Activated CD8-positive, alpha-beta T cell treated with anti-CD3 and anti-CD28 coated beads for 36 hours (primary cell): ENCODE results near the gene HMGB4. TPM values are rescaled to one million over a fixed set of nuclear protein-coding genes. Genes with fewer than 3 reads are reported as not detected.

Experiments used
- ATAC-seq: fragments of 200-7000 bp; cut with Tn5 transposase; one replicate; pipeline ENCODE4 v1.10.0; 2021; ENCODE audit warnings: mild to moderate bottlenecking, moderate library complexity
- CTCF ChIA-PET: fragments of 350-600 bp; sonication (Branson Sonifier 250); formaldehyde crosslinking; loops from one replicate; lab custom pipeline; 2021; ENCODE audit warnings: antibody characterized with exemption; lab: Charles Lee
- POLR2A ChIA-PET: fragments of 350-600 bp; sonication (Branson Sonifier 250); formaldehyde crosslinking; loops from one replicate; lab custom pipeline; 2021; ENCODE audit warnings: antibody characterized with exemption; lab: Charles Lee
- DNase-seq: peaks from one replicate; pipeline ENCODE4 v3.0.0-alpha.2; 2020
- H3K27ac Mint-ChIP-seq: one replicate; pipeline ENCODE4 v1.8.0; 2021; ENCODE audit warnings: mild to moderate bottlenecking, mixed read lengths
- H3K27me3 Mint-ChIP-seq: one replicate; pipeline ENCODE4 v1.8.0; 2021; ENCODE audit warnings: mixed read lengths
- H3K36me3 Mint-ChIP-seq: one replicate; pipeline ENCODE4 v1.8.0; 2021; ENCODE audit warnings: low read depth, mixed read lengths
- H3K4me1 Mint-ChIP-seq: one replicate; pipeline ENCODE4 v1.8.0; 2021; ENCODE audit warnings: low read depth, mixed read lengths
- H3K4me3 Mint-ChIP-seq: one replicate; pipeline ENCODE4 v1.8.0; 2021; ENCODE audit warnings: mild to moderate bottlenecking, moderate library complexity, mixed read lengths
- H3K9me3 Mint-ChIP-seq: one replicate; pipeline ENCODE4 v1.8.0; 2021; ENCODE audit warnings: mixed read lengths
- intact Hi-C: fragments of 100-400 bp; cut with micrococcal nuclease; formaldehyde crosslinking; loops from one replicate; pipeline ENCODE4 v1.10.0; 2022
- total RNA-seq, 2 experiments: library from RNA; stranded (reverse); gene quantifications; one replicate each; pipeline ENCODE4 v1.2.3, GENCODE V29; 2021
- TF ChIP-seq, protein P1 (sequence below): fragments of 200-600 bp; IDR thresholded peaks from one replicate; pipeline ENCODE4 v1.8.0; 2022; ENCODE audit warnings: antibody characterized with exemption, mild to moderate bottlenecking

The HMGB4 gene
- total RNA-seq, 2 experiments from 2014 or later: not detected

DNA sequence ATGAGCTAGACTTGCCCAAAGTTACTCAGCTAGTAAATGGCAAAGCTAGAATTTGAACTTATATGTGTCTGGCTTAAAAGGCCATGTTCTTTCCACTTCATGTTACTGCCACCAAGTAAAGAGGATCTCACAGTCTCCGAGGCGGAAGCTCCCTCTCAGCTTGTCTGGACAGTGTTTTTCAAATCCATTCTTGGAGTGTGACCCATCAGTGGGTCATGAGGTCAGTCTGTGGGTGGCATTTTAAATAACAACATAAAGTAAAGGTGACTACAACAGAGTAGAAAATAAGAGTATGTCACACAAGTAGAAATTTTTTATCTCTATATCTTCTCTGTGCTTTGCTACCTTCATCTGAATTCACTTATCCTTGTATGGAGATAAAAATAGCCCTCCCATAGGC, 3.2 kb upstream of the HMGB4 start:
- DNase-seq (no peak), ATAC-seq (no peak)
- Mint-ChIP-seq H3K27ac (no peak overlapping the region), H3K4me3 (no peak overlapping the region), H3K36me3 (no peaks in the 10 kb centered on the region), H3K4me1 (no peaks in the 10 kb centered on the region), H3K9me3 (no peaks in the 10 kb centered on the region), H3K27me3 (peaks cover 36% of the 10 kb centered on the region)
- ChIA-PET POLR2A (no interaction called here), CTCF (no interaction called here)
- TF ChIP-seq, protein P1, sequence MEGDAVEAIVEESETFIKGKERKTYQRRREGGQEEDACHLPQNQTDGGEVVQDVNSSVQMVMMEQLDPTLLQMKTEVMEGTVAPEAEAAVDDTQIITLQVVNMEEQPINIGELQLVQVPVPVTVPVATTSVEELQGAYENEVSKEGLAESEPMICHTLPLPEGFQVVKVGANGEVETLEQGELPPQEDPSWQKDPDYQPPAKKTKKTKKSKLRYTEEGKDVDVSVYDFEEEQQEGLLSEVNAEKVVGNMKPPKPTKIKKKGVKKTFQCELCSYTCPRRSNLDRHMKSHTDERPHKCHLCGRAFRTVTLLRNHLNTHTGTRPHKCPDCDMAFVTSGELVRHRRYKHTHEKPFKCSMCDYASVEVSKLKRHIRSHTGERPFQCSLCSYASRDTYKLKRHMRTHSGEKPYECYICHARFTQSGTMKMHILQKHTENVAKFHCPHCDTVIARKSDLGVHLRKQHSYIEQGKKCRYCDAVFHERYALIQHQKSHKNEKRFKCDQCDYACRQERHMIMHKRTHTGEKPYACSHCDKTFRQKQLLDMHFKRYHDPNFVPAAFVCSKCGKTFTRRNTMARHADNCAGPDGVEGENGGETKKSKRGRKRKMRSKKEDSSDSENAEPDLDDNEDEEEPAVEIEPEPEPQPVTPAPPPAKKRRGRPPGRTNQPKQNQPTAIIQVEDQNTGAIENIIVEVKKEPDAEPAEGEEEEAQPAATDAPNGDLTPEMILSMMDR: no peak
- intact Hi-C loops: no loop called here

DNA sequence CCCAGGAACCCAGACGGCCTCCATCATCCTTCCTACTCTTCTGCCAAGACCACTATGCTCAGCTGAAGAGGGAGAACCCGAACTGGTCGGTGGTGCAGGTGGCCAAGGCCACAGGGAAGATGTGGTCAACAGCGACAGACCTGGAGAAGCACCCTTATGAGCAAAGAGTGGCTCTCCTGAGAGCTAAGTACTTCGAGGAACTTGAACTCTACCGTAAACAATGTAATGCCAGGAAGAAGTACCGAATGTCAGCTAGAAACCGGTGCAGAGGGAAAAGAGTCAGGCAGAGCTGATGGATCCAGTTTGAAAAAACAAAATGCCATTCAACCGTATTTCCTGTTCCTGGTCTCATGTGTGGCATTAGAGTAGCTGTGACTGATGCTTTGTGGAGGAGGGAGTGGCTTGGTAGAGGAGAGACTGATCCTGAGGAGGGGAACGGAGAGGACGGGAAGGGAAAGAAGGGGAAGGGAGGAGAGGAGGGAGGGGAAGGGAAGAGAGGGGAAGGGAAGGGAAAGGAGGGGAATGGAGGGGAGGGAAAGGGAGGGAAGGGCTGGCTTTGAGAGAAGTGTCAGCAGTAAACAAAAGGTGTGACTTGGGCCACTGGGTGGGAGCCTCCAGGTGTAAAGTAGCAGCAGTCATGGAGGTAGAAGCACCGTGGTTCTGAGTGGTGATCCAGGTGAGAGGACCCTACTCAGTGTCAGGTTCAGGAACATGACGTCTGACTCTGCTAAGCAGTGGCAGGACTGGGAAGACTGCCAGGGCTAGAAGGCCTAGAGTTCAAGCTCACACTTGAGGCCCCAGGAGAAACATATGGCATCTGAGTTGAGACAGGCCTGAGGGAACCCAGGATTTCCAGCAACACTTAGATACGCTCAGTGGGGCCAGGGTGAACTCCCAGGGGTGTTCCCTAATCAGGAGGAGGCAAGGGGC, 846 bp downstream of the HMGB4 start:
- intact Hi-C loops: no loop called here
- Mint-ChIP-seq H3K4me3 (no peak overlapping the region), H3K4me1 (peaks cover 5% of the 10 kb centered on the region), H3K27ac (no peak overlapping the region), H3K36me3 (no peaks in the 10 kb centered on the region), H3K9me3 (no peaks in the 10 kb centered on the region), H3K27me3 (peaks cover 33% of the 10 kb centered on the region)
- ATAC-seq (no peak), DNase-seq (no peak)
- ChIA-PET CTCF (interaction anchor here (1.9 kb wide), 1 partner anchor 232 kb away, joined by 6 read pairs; no protein-coding TSS in a partner anchor), POLR2A (no interaction called here)
- TF ChIP-seq, protein P1: no peak

- Mint-ChIP-seq H3K27me3 (peaks cover 31% of the 10 kb centered on the region), H3K27ac (no peak overlapping the region), H3K36me3 (no peaks in the 10 kb centered on the region), H3K4me3 (no peak overlapping the region), H3K9me3 (no peaks in the 10 kb centered on the region), H3K4me1 (peaks cover 5% of the 10 kb centered on the region)
- ATAC-seq (no peak), DNase-seq (no peak)
- intact Hi-C loops: no loop called here
- POLR2A ChIA-PET: no interaction called here
- TF ChIP-seq, protein P1: no peak
- CTCF ChIA-PET: no interaction called here
Measured at GRCh38 chr1:33866281-33866680, 2.4 kb downstream of the HMGB4 start.

DNA sequence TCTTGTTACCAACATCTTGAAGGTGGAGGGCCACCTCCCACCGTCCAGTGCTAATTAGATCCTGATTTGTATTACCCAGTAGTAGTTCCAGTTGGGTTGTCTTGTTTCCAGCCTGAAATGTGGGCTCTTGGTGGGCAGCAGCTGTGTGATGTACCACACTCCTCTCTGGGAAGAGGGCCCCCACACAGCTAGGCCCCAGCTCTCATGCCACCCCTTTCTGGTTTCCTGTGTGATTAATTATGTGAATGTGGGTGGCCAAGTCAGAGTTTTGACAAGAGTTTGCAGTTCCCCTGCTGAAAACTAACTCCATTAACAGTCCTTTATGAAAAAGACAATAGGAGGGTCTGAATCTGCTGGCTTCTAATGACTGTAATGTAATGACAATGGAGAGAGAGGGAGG, 3.8 kb downstream of the HMGB4 start:
- H3K4me1 Mint-ChIP-seq: peaks cover 13% of the 10 kb centered on the region
- no peaks in the 10 kb centered on the region for H3K36me3 Mint-ChIP-seq
- H3K27ac Mint-ChIP-seq: no peak overlapping the region
- ChIA-PET CTCF (no interaction called here), POLR2A (no interaction called here)
- intact Hi-C loops: no loop called here
- TF ChIP-seq, protein P1: no peak
- DNase-seq (peak; percentile 16), ATAC-seq (peak; percentile 22)
- H3K27me3 Mint-ChIP-seq: peaks cover 23% of the 10 kb centered on the region
- no peak overlapping the region for H3K4me3 Mint-ChIP-seq
- no peaks in the 10 kb centered on the region for H3K9me3 Mint-ChIP-seq

GRCh38 chr1:33872275-33872674, 8.4 kb downstream of the HMGB4 start:
- no peaks in the 10 kb centered on the region for H3K9me3 Mint-ChIP-seq
- ChIA-PET POLR2A (interaction anchor here (0.6 kb wide), 1 partner anchor 79 kb away, joined by 3 read pairs; no protein-coding TSS in a partner anchor), CTCF (no interaction called here)
- no peak overlapping the region for H3K4me3 Mint-ChIP-seq
- intact Hi-C loops: no loop called here
- peaks cover 8% of the 10 kb centered on the region for H3K27me3 Mint-ChIP-seq
- TF ChIP-seq, protein P1: no peak
- peaks cover 16% of the 10 kb centered on the region for H3K4me1 Mint-ChIP-seq
- H3K27ac Mint-ChIP-seq: no peak overlapping the region
- ATAC-seq (peak; percentile 94), DNase-seq (peak; percentile 53)
- H3K36me3 Mint-ChIP-seq: no peaks in the 10 kb centered on the region
